Hematopoietic multipotent progenitor cell treated with erythropoietin and hydrocortisone succinate and interleukin-3 and kit ligand, for 17 days (in vitro differentiated cells): Measurements from ENCODE around the gene SLC10A7.
A peak's percentile ranks its signal among the peaks of the same experiment; 100 is the strongest.

Experiments
- DNase-seq: peaks from one replicate; pipeline ENCODE4 v3.0.0-alpha.2; 2015; ENCODE audit warnings: low spot score

SLC10A7 gene

GRCh38 chr4:146310319-146311021 lies 211.3 kb downstream of the SLC10A7 start:
- no peak for DNase-seq

DNA sequence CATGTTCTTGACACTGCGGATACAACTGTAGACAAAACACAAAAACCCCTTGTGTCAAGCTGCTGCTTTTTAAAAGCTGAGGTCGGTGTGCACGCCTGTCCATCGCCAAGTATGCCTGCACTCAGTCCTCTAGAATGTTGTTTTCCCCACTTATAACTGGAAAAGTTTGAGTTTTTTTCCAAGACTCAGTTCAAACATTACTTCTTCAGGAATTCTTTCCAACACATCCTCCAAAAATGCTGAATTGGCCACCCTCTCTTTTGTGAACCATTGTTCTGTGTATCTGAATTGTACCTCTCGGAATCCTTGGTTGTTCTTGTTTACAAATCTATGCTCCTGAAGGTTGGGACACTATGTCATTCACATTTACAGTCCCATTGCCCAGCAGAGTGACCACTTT lies 212.8 kb downstream of the SLC10A7 start:
- no peak for DNase-seq

- DNase-seq = no peak
Measured at GRCh38 chr4:146302822-146303221, 218.9 kb downstream of the SLC10A7 start.

- DNase-seq = no peak
Measured at GRCh38 chr4:146299607-146300006, 222.1 kb downstream of the SLC10A7 start.

DNA sequence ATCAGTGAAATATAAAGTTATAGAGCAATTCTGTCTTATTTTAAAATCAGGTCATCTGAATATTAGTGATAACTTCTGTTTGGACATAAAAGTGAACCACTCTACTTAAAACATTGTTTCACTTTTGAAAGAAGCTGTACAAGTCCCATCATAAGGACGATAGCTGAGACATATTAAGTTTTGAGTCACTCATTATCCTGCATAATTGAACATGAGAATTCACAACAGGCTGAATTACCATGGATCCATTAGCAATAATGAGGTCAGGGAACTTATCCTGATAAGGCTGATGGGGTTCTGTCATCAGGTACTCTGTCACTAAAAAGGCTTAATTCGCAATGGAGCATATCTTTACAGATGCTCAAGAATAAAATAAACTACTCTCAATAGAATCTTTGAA lies 227.0 kb downstream of the SLC10A7 start:
- DNase-seq = no peak

DNA sequence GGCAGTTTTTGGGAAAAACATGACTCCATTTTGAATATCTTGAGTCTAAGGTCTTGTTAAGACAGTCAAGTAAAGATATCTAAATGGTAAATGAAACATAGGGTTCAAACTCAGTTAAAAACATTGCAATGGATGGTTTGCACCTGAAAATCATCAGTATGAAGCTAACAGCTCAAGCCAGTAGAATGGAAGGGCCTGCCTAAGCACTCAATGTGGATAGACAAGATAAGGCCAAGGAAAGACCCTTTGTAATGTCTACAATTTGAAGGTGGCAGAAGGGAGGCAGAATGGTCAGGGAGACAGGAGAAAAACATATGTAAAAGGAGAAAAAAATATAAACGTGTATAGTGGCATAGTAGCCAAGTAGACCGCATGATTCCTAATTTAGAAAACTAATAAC lies 229.2 kb downstream of the SLC10A7 start:
- no peak for DNase-seq

DNA sequence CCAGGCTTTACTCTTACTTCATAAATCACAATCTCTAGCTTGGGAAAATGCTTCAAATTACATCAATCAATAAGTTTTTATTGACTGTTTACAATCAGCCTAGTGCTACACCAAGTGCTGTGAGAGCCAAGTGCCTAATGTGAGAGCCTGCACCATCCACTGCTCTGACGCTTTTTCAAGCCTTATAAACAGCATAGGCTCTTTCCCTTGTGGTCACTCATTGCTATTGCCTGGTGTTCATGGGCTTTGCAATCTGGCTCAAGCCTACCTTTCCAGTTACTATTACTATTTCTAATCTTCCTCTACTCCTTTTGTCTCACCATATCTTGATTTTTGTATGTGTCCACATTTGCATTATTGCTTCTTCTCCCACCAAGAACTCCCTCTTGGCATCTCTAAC lies 230.4 kb downstream of the SLC10A7 start:
- DNase-seq = no peak

DNA sequence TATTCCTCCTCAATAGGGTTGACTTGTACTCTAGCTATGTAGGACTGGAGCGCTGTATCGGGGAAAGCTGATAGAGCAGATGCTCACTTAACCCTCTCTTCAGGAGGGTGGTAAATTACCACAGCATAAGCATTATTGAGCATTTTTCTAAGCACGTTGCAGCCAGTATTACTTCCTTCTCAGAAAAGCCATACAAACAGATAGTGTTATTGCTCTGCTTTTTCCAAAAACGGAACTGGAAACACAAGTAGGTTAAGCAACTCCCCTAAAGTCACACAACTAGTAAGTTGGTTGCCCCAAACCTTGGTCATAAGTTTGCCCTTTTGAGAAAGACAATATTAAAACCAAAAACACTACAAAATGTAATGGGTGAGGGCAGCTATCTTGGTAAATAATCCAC lies 233.5 kb downstream of the SLC10A7 start:
- DNase-seq = no peak

DNA sequence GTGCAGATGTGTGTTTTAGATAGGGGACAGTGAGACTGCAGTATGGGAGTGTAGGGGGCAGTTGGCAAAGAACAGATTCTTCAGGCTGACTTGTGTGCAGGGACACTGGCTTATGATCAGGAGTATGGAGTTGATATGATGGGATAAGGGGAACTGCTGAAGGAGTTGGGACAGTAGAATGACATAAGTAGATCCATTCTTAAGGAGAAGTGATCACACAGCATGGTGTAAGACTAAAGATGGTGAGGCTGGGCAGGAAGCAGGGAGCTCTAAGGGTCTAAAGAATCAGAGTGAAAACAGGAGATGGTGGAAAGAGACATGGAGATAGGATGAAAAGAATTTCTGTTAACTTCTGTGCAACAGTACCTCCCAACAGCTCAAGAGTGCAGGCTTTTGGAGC lies 236.7 kb downstream of the SLC10A7 start:
- DNase-seq = no peak

- DNase-seq = no peak
Measured at GRCh38 chr4:146283758-146284651, 237.7 kb downstream of the SLC10A7 start.

DNA sequence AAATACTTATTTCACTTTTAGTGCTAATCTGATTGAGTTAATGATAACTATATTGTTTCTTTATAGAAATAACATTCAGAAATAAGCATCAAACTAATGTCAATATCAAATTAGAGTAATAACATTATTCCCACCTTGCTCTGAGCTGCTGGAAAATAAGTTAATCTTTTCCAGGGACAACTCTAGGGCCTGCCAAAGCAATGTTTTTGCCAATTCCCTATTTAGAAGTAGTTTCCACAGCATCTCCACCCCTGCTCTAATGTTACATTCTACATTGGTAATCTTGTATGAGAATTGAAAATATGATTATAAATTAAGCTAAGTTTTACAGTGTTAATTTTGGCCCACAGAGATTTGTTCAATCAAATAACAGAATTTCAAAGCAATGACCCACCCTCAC lies 239.1 kb downstream of the SLC10A7 start:
- no peak for DNase-seq

- DNase-seq = no peak
Measured at GRCh38 chr4:146278986-146279385, 242.8 kb downstream of the SLC10A7 start.

DNA sequence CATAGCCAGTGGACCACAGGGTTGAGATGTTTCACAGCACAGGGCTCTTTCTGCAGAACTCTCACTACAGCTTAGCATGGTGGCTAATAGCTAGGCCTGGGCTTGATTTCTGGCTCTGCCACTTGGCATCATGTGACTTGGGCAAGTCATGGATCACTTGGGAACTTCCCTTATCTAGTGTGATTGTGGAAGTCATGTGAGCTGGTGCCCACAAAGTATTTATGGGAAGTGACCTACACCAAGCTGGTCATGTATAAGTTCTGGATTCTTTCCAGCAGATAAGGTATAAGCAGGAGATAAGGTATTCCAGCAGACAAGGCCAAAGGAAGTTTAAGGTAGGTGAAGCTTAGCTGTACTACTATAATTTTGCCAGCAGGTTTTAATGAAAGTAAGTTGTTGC lies 246.4 kb downstream of the SLC10A7 start:
- peak; percentile 12 for DNase-seq

DNA sequence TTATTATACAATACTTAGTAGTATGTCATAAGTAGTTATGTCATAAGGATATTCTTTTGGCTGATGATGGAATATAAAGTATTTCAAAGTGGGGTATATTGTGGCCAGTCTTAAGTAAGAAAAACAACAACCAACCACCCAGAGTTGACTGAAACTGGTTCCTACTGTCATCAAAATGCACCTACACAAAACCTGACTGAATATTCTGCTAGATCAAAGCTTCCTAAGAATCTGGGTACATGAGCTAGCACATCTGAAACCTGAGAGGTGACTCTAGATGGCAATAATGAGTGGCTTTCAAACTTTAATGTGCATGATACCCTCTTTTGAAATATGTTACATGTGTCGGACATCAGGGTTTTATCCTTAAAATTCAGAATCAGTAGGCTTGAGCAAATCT lies 247.0 kb downstream of the SLC10A7 start:
- DNase-seq = no peak

GRCh38 chr4:146273204-146273901 lies 248.4 kb downstream of the SLC10A7 start:
- no peak for DNase-seq

- no peak for DNase-seq
Measured at GRCh38 chr4:146271466-146271865, 250.3 kb downstream of the SLC10A7 start.

GRCh38 chr4:146269228-146269653 lies 252.5 kb downstream of the SLC10A7 start:
- no peak for DNase-seq

DNA sequence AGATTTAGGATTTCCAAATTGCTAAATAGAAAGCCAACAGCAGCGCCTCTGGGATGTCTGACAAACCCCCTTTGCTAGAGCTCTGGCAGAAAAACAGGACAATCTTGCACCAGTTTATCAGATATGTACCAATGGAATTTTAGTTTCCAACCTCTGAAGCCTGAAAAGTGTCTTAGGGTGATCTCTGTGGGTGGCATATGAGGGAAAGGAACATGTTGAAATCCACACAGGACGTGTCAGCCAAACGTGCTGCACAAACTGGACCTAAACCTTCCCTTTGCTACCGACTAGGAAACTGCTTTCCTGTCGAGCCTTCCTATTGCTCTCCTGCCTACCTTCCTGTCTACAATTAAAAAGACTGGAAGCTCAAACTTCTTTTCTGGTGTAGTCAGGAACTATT lies 253.9 kb downstream of the SLC10A7 start:
- no peak for DNase-seq

DNA sequence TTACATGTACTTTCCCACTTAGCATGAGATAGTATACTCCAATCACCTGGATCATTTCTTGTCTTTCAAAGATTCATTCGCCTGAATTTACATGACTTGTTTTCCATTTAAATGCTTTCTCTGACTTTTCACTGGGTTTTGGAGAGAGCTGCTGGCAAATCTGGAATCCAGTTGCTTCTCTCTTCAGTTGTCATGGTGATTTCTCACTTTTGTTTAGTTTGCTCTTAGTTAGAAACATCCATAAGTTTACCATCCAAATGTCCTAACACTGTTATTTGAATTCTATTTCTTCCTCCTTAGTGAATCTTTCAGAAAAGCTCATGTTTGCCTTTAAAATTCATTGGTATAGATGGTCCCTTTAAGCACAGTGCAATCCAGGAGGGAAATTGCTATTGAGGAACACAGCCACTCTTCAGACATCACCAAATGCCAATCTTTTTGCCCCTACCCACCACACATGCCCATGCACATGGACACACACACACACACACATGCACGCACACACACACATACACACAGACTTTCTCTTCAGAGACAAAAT lies 255.7 kb downstream of the SLC10A7 start:
- no peak for DNase-seq

DNA sequence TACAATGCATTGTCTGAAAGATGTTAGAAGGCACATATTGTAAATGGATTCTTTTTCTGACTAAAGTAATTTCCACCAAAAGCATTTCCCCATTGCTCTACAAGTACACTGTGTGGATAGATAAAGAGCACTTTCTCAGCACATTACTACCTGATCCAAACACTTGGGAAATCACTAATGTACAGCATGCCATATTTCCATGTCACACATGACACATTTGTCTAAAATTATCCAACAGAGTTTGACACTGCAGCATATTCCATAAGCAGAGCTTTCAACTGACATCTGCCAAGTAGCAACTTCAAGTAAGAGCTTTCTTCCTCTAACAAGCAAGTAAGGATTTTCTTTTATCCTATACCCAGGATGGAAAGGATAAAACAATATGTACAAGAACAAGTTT lies 257.9 kb downstream of the SLC10A7 start:
- no peak for DNase-seq

DNA sequence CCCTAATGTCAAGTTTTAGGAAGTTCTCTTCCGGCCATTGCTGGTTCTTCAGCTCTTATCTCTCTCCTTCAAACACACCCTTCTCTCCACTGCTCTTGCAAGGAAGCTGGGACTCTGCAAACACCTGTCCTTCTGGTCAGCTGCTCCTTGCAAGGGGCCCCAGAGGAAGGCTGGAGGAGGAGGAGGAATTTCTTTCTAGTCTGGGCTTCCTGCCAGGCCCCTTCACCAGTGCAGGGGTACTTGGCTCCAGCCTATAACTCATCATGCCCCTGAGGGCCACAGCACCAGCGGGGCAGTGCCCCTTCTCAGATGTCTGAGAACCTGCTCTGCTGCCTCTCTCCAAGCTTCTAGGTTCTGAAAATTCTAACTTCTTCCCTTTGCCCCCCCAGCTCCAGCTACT lies 260.7 kb downstream of the SLC10A7 start:
- DNase-seq = no peak

GRCh38 chr4:146260521-146260920 lies 261.2 kb downstream of the SLC10A7 start:
- DNase-seq = no peak

DNA sequence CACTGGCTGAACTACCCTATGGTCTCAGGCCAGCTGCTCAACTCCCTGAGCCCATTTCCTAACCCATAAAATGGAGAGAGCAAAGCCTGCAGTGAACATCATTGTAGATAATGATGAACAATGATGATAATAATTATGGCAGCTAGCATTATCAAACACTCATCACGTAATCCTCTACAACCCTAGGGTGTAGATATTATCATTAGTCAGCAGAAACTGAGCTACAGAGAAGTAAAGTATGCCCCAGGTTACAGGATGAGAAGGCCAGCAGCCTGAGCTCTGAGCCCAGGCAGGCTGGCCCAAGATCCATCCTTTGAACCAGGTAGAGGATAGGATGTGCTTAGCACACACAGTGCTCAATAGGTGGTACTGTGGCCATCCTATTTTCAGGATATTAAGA lies 264.2 kb downstream of the SLC10A7 start:
- DNase-seq = no peak
